ENCODE data around the gene BMPR1A. TPM values are rescaled to one million over a fixed set of nuclear protein-coding genes. Genes with fewer than 3 reads are reported as not detected.
"Not testable (repeated sequence)": the region's sequence is repeated elsewhere in the genome, so short reads cannot be mapped to it uniquely, and the experiment has no call there.

BMPR1A gene
- total RNA-seq, 1 experiment from 2014 or later: 21.4 TPM

- BruUV-seq (replicated peaks): no TSS peak
- peak; percentile 75 for DNase-seq
- H3K27me3 Mint-ChIP-seq (ENCODE audit: unreplicated experiment): no peaks in the 10 kb centered on the region
- intact Hi-C loops (cut with micrococcal nuclease; ENCODE audit: unreplicated experiment): loop anchor here (5.0 kb wide), 1 partner anchor 121 kb away; the partner anchor contains the start of gene GLUD1
- peaks cover 9% of the 10 kb centered on the region for H3K36me3 Mint-ChIP-seq (ENCODE audit: insufficient read depth, unreplicated experiment)
- no peak for TF ChIP-seq CTCF (IDR thresholded peaks at IDR 0.05; ENCODE audit: unreplicated experiment)
- peak overlapping the region; percentile 74 for H3K4me3 Mint-ChIP-seq (ENCODE audit: low read depth, unreplicated experiment)
- no peaks in the 10 kb centered on the region for H3K9me3 Mint-ChIP-seq (ENCODE audit: low read depth, unreplicated experiment)
- peaks cover 27% of the 10 kb centered on the region for H3K4me1 Mint-ChIP-seq (ENCODE audit: low read depth, unreplicated experiment)
- H3K27ac Mint-ChIP-seq (ENCODE audit: unreplicated experiment): peak overlapping the region; percentile 71
- CTCF ChIA-PET: interaction anchor here (1.0 kb wide), 1 partner anchor 17 kb away, joined by 5 read pairs; no protein-coding TSS in a partner anchor
Observed at GRCh38 chr10:86971232-86971991, 215.0 kb downstream of the BMPR1A start.

- Mint-ChIP-seq H3K4me1 (ENCODE audit: low read depth, unreplicated experiment) (peaks cover 33% of the 10 kb centered on the region), H3K9me3 (ENCODE audit: low read depth, unreplicated experiment) (no peaks in the 10 kb centered on the region), H3K27me3 (ENCODE audit: unreplicated experiment) (no peaks in the 10 kb centered on the region), H3K36me3 (ENCODE audit: insufficient read depth, unreplicated experiment) (peaks cover 9% of the 10 kb centered on the region), H3K27ac (ENCODE audit: unreplicated experiment) (no peak overlapping the region), H3K4me3 (ENCODE audit: low read depth, unreplicated experiment) (no peak overlapping the region)
- CTCF ChIA-PET: no interaction called here
- no TSS peak for BruUV-seq (replicated peaks)
- DNase-seq: no peak
- no peak for TF ChIP-seq CTCF (IDR thresholded peaks at IDR 0.05; ENCODE audit: unreplicated experiment)
- intact Hi-C loops (cut with micrococcal nuclease; ENCODE audit: unreplicated experiment): loop anchor here (5.0 kb wide), 1 partner anchor 120 kb away; the partner anchor contains the start of gene GLUD1
Observed at GRCh38 chr10:86972613-86973380, 216.4 kb downstream of the BMPR1A start.

- no TSS peak for BruUV-seq (replicated peaks)
- H3K27me3 Mint-ChIP-seq (ENCODE audit: unreplicated experiment): no peaks in the 10 kb centered on the region
- no peak for TF ChIP-seq CTCF (IDR thresholded peaks at IDR 0.05; ENCODE audit: unreplicated experiment)
- H3K4me1 Mint-ChIP-seq (ENCODE audit: low read depth, unreplicated experiment): peaks cover 44% of the 10 kb centered on the region
- no peak for DNase-seq
- H3K27ac Mint-ChIP-seq (ENCODE audit: unreplicated experiment): peak overlapping the region; percentile 18
- intact Hi-C loops (cut with micrococcal nuclease; ENCODE audit: unreplicated experiment): loop anchor here (5.0 kb wide), 1 partner anchor 118 kb away; the partner anchor contains the start of gene GLUD1
- CTCF ChIA-PET: interaction anchor here (0.8 kb wide), 1 partner anchor 8 kb away, joined by 3 read pairs; no protein-coding TSS in a partner anchor
- peak overlapping the region; percentile 22 for H3K4me3 Mint-ChIP-seq (ENCODE audit: low read depth, unreplicated experiment)
- H3K36me3 Mint-ChIP-seq (ENCODE audit: insufficient read depth, unreplicated experiment): peaks cover 9% of the 10 kb centered on the region
- no peaks in the 10 kb centered on the region for H3K9me3 Mint-ChIP-seq (ENCODE audit: low read depth, unreplicated experiment)
Observed at GRCh38 chr10:86974484-86974883, 218.1 kb downstream of the BMPR1A start.

- CTCF ChIA-PET: no interaction called here
- no peak for TF ChIP-seq CTCF (IDR thresholded peaks at IDR 0.05; ENCODE audit: unreplicated experiment)
- Mint-ChIP-seq H3K27me3 (ENCODE audit: unreplicated experiment) (no peaks in the 10 kb centered on the region), H3K27ac (ENCODE audit: unreplicated experiment) (no peak overlapping the region), H3K4me1 (ENCODE audit: low read depth, unreplicated experiment) (peaks cover 42% of the 10 kb centered on the region), H3K4me3 (ENCODE audit: low read depth, unreplicated experiment) (no peak overlapping the region), H3K9me3 (ENCODE audit: low read depth, unreplicated experiment) (no peaks in the 10 kb centered on the region), H3K36me3 (ENCODE audit: insufficient read depth, unreplicated experiment) (peaks cover 6% of the 10 kb centered on the region)
- intact Hi-C loops (cut with micrococcal nuclease; ENCODE audit: unreplicated experiment): no loop called here
- no TSS peak for BruUV-seq (replicated peaks)
- no peak for DNase-seq
Observed at GRCh38 chr10:86976362-86977056, 220.1 kb downstream of the BMPR1A start.

GRCh38 chr10:86978457-86978856 is 222.0 kb downstream of the BMPR1A start:
- CTCF ChIA-PET: interaction anchor here (0.7 kb wide), 1 partner anchor 195 kb away, joined by 4 read pairs; no protein-coding TSS in a partner anchor
- H3K4me3 Mint-ChIP-seq (ENCODE audit: low read depth, unreplicated experiment); H3K27ac Mint-ChIP-seq (ENCODE audit: unreplicated experiment); H3K9me3 Mint-ChIP-seq (ENCODE audit: low read depth, unreplicated experiment); DNase-seq; BruUV-seq (replicated peaks); intact Hi-C loops (cut with micrococcal nuclease; ENCODE audit: unreplicated experiment); H3K27me3 Mint-ChIP-seq (ENCODE audit: unreplicated experiment); H3K36me3 Mint-ChIP-seq (ENCODE audit: insufficient read depth, unreplicated experiment): not testable (repeated sequence)
- peaks cover 30% of the 10 kb centered on the region for H3K4me1 Mint-ChIP-seq (ENCODE audit: low read depth, unreplicated experiment)

Data from Calu3 (cell line).